OCI-LY1 (cell line): Measurements from ENCODE around the gene ULK4.

Source experiments
- CTCF ChIP-seq: fragments of 200-600 bp; sonication (generic), shearing (Covaris generic); IDR thresholded peaks from 2 replicates; pipeline ENCODE4 v1.5.1; 2017; ENCODE audit warnings: mild to moderate bottlenecking, antibody characterized with exemption, low read length, moderate library complexity, mixed read lengths
- EZH2 ChIP-seq: fragments of 200-600 bp; sonication (generic), shearing (Covaris generic); IDR thresholded peaks from 2 replicates; pipeline ENCODE4 v1.8.0; 2017; ENCODE audit warnings: borderline replicate concordance, mixed run types, mild to moderate bottlenecking, antibody characterized with exemption, low read length, moderate library complexity, mixed read lengths

GRCh38 chr3:41565003-41565402, 396.9 kb downstream of the ULK4 start:
- TF ChIP-seq CTCF (no peak), EZH2 (no peak)
